ENCODE data around the gene FHIT. TPM values are rescaled to one million over a fixed set of nuclear protein-coding genes. Genes with fewer than 3 reads are reported as not detected.
"Not testable (repeated sequence)": the region's sequence is repeated elsewhere in the genome, so short reads cannot be mapped to it uniquely, and the experiment has no call there.

The FHIT gene
- total RNA-seq, 1 donor from 2014 or later = 20.2 TPM

DNA sequence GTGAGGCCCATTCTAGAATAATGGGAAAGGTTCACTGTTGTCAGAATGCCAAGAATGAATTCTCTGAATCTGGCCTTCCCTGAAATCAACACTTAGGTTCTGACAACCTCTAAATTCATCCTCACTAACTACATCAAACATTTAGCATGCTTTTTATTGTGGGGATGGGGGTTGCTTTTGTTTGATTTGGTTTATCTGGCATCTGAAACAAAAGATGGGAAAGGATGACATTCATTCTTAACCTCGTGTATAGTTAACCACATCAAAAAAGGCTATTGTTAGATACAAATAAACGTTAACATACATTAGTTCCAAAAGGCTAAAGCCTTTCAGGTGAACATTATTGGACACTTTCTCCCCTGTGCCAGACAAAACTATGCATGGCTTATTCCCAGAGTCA is 357.3 kb downstream of the FHIT start:
- Mint-ChIP-seq H3K9me3 (ENCODE audit: unreplicated experiment) (no peaks in the 10 kb centered on the region), H3K27me3 (ENCODE audit: unreplicated experiment) (no peaks in the 10 kb centered on the region), H3K36me3 (ENCODE audit: low read depth, unreplicated experiment) (no peaks in the 10 kb centered on the region), H3K4me3 (ENCODE audit: unreplicated experiment) (no peak overlapping the region), H3K27ac (ENCODE audit: unreplicated experiment) (no peak overlapping the region), H3K4me1 (ENCODE audit: unreplicated experiment) (peaks cover 6% of the 10 kb centered on the region)
- TF ChIP-seq, protein P1, sequence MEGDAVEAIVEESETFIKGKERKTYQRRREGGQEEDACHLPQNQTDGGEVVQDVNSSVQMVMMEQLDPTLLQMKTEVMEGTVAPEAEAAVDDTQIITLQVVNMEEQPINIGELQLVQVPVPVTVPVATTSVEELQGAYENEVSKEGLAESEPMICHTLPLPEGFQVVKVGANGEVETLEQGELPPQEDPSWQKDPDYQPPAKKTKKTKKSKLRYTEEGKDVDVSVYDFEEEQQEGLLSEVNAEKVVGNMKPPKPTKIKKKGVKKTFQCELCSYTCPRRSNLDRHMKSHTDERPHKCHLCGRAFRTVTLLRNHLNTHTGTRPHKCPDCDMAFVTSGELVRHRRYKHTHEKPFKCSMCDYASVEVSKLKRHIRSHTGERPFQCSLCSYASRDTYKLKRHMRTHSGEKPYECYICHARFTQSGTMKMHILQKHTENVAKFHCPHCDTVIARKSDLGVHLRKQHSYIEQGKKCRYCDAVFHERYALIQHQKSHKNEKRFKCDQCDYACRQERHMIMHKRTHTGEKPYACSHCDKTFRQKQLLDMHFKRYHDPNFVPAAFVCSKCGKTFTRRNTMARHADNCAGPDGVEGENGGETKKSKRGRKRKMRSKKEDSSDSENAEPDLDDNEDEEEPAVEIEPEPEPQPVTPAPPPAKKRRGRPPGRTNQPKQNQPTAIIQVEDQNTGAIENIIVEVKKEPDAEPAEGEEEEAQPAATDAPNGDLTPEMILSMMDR (IDR thresholded peaks at IDR 0.05; ENCODE audit: unreplicated experiment) = no peak
- no peak for DNase-seq (ENCODE audit: low spot score)

- Mint-ChIP-seq H3K4me3 (ENCODE audit: unreplicated experiment) (no peak overlapping the region), H3K36me3 (ENCODE audit: low read depth, unreplicated experiment) (no peaks in the 10 kb centered on the region), H3K9me3 (ENCODE audit: unreplicated experiment) (no peaks in the 10 kb centered on the region), H3K27ac (ENCODE audit: unreplicated experiment) (no peak overlapping the region), H3K4me1 (ENCODE audit: unreplicated experiment) (no peaks in the 10 kb centered on the region), H3K27me3 (ENCODE audit: unreplicated experiment) (no peaks in the 10 kb centered on the region)
- TF ChIP-seq, protein P1 (IDR thresholded peaks at IDR 0.05; ENCODE audit: unreplicated experiment) = no peak
- DNase-seq (ENCODE audit: low spot score) = no peak
Observed at GRCh38 chr3:60890226-60890625, 361.0 kb downstream of the FHIT start.

DNA sequence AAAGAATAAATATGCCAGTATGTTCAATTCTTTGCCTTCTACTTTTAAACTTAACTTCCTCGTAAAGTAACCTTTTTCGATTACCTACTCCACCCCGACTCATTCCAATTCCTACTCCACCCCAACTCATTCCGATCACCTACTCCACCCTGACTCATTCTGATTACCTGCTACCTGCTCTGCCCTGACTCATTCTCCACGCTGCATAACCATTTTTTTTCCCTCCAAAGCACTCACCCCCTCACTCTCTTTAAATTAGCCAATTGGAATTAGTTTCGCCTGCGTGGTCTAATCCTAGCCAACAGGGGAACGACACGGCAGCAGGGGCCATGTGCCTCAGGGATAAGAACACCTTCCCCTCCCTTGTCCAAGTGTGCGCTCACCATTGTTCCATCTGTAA is 362.3 kb downstream of the FHIT start:
- not testable (repeated sequence) for H3K4me1 Mint-ChIP-seq (ENCODE audit: unreplicated experiment); H3K36me3 Mint-ChIP-seq (ENCODE audit: low read depth, unreplicated experiment); H3K27me3 Mint-ChIP-seq (ENCODE audit: unreplicated experiment); H3K27ac Mint-ChIP-seq (ENCODE audit: unreplicated experiment); DNase-seq (ENCODE audit: low spot score); H3K9me3 Mint-ChIP-seq (ENCODE audit: unreplicated experiment); H3K4me3 Mint-ChIP-seq (ENCODE audit: unreplicated experiment)

DNA sequence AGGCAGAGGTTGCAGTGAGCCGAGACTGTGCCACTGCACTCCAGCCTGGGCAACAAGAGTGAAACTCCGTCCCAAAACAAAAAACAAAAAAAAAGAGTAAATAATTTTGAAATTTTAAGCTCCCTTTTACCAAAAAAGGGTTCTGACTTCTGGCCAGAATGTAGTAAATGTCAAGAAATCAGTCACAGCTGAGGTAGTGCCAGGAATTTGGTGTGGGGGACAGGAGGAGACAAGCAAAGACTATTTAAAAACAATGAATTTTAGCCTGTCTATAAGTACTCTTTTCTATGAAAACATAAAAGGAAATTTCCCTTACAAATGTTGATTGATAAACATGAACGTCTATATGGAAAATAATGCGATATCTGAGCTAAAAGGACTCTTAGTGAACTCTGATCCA is 363.7 kb downstream of the FHIT start:
- Mint-ChIP-seq H3K27me3 (ENCODE audit: unreplicated experiment) (no peaks in the 10 kb centered on the region), H3K4me1 (ENCODE audit: unreplicated experiment) (no peaks in the 10 kb centered on the region), H3K4me3 (ENCODE audit: unreplicated experiment) (no peak overlapping the region), H3K27ac (ENCODE audit: unreplicated experiment) (no peak overlapping the region), H3K36me3 (ENCODE audit: low read depth, unreplicated experiment) (no peaks in the 10 kb centered on the region), H3K9me3 (ENCODE audit: unreplicated experiment) (no peaks in the 10 kb centered on the region)
- no peak for DNase-seq (ENCODE audit: low spot score)
- TF ChIP-seq, protein P1 (IDR thresholded peaks at IDR 0.05; ENCODE audit: unreplicated experiment) = no peak

DNA sequence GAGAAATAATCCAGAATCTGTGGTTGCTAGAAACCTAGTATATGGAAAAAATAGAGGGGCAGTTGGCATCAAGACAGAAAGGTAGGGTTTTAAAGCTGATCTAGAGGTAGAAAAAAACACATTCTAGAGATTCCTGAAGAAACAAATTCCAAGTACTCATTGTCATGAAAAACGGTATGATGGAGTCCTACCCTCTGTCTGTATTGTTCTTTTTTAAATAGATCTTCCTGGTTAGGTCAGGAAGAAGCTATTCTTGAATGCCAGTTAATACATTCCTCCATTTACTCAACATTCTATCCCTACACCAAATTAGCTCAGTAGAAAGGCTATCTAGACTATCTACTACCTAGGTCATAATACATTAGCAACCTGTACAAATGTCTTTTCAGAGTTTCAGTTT is 364.7 kb downstream of the FHIT start:
- no peaks in the 10 kb centered on the region for H3K4me1 Mint-ChIP-seq (ENCODE audit: unreplicated experiment)
- TF ChIP-seq, protein P1 (IDR thresholded peaks at IDR 0.05; ENCODE audit: unreplicated experiment) = no peak
- H3K27ac Mint-ChIP-seq (ENCODE audit: unreplicated experiment) = no peak overlapping the region
- no peaks in the 10 kb centered on the region for H3K9me3 Mint-ChIP-seq (ENCODE audit: unreplicated experiment)
- H3K36me3 Mint-ChIP-seq (ENCODE audit: low read depth, unreplicated experiment) = no peaks in the 10 kb centered on the region
- no peak for DNase-seq (ENCODE audit: low spot score)
- H3K4me3 Mint-ChIP-seq (ENCODE audit: unreplicated experiment) = no peak overlapping the region
- H3K27me3 Mint-ChIP-seq (ENCODE audit: unreplicated experiment) = no peaks in the 10 kb centered on the region

DNA sequence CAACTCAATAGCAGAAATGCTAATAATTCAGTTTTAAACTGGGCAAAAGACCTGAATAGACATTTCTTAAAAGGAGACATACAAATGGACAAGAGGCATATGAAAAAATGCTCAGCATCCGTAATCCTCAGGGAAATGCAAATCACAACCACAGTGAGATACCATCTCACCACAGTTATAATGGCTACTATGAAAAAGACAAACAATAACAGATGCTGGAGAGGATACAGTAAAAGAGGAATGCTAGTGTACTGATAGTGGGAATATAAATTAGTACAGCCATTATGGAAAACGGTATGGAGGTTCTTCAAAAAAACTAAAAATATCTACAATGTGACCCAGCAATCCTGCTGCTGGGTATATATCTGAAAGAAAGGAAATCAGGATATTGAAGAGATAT is 367.2 kb downstream of the FHIT start:
- H3K4me1 Mint-ChIP-seq (ENCODE audit: unreplicated experiment) = no peaks in the 10 kb centered on the region
- no peak overlapping the region for H3K27ac Mint-ChIP-seq (ENCODE audit: unreplicated experiment)

More for the DNA sequence above, 367.2 kb downstream of the FHIT start:
- Mint-ChIP-seq H3K27me3 (ENCODE audit: unreplicated experiment) (no peaks in the 10 kb centered on the region), H3K4me3 (ENCODE audit: unreplicated experiment) (no peak overlapping the region), H3K36me3 (ENCODE audit: low read depth, unreplicated experiment) (no peaks in the 10 kb centered on the region), H3K9me3 (ENCODE audit: unreplicated experiment) (peaks cover 4% of the 10 kb centered on the region)
- no peak for DNase-seq (ENCODE audit: low spot score)
- TF ChIP-seq, protein P1 (IDR thresholded peaks at IDR 0.05; ENCODE audit: unreplicated experiment) = no peak
